HG03571 (cell line): ENCODE results near the gene SHMT2.
A peak's percentile ranks its signal among the peaks of the same experiment; 100 is the strongest.

Source experiments
- ATAC-seq: cut with Tn5 transposase; IDR thresholded peaks from one replicate; pipeline ENCODE4 v1.9.1; 2021; ENCODE audit not compliant: unreplicated experiment

SHMT2 gene

DNA sequence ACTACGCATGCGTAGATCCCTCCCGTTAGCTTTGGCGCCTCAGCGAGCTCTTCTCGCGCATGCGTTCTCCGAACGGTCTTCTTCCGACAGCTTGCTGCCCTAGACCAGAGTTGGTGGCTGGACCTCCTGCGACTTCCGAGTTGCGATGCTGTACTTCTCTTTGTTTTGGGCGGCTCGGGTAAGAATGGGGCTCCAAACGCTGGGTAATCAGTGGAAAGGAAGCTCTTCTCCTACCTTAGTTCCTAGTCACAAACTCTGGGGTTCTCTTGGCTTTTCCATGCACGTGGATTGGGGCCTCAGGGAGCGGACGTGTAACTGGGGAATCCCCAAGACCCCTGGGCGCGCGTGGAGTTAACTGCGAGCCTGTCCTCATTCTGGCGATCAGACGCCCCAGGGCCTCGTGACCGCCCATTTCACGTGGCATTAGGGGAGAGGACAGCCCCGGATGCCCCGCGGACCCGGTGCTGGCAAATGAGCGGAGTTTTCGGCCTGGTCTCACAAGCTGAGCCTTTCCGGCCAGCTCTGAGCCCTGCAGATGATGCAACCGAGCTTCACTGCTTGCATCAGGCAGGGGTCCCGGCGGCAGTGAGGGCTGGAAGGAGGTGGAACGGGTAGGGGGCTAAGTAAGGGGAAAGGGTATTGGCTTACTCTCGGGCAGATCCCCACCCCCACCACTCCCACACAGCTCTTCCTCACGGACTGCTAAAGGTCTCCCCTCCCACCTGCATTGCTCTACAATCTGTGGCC is at the start of gene SHMT2:
SHMT2 (plus strand) TSS at position 78 of the 747 bp plus-strand sequence; CDS start at position 146, 68 bp downstream.
- ATAC-seq = peak; percentile 56

DNA sequence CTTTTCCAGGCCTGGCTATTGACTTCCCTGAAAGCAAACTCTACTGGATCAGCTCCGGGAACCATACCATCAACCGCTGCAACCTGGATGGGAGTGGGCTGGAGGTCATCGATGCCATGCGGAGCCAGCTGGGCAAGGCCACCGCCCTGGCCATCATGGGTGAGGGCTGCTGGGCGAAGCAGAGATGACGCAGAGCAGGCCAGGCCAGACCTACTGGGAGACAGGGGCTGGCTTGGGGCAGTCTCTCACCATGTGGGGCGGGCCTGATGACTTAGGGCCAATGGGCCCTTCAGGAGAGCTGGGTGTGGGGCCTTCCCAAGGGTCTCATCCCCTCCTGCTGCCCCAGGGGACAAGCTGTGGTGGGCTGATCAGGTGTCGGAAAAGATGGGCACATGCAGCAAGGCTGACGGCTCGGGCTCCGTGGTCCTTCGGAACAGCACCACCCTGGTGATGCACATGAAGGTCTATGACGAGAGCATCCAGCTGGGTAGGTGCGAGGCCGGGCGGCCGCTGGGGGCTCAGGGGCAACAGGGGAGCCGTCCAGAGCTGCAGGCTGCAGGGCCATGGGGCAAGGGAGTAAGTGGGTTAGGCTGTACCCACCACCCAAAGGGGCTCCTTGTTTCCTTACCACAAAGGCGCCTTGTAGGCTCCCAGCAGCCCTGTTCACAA is 49.1 kb upstream of the SHMT2 start:
- ATAC-seq = no peak

DNA sequence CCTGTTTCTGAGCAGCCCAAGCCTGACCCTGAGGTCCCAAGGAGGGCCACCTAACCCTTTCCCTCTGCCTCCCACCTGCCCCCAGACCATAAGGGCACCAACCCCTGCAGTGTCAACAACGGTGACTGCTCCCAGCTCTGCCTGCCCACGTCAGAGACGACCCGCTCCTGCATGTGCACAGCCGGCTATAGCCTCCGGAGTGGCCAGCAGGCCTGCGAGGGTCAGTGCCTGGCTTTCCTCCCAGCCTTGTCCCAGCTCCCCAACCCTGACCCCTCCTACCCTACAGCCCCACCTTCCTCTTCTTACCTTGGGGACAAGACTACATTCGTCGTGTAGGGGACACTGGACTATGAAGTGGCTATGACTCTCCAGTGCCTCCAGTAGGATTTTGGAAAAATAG is 48.4 kb upstream of the SHMT2 start:
- no peak for ATAC-seq

DNA sequence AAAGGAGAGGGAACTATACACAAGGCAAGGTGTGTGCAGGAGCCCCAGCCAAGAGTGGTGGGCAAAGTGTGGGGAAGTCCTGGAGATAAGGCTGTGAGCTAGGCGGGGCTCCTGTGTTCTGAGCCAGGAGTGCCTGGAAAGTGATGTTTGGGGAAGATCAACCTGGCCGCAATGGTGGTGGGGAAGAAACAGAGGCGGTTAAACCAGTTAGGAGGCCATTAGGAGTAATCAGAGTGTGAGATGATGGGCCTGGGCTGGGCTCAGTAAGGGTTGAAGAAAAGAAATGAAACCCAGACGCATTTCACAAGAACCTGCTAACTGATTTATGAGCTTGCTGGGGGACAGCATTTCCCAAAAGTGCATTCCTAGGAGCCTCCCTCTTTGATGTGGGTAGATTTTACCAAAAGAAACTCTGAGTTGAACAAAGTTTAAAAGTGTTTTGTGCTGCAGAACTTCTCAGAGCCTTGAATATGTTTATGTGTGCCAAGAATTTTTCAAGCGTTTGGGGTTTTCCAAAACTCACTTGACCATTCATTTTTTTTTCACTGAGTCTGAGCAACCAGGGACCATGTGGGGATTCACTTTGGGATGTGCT is 47.9 kb upstream of the SHMT2 start:
- ATAC-seq = no peak

DNA sequence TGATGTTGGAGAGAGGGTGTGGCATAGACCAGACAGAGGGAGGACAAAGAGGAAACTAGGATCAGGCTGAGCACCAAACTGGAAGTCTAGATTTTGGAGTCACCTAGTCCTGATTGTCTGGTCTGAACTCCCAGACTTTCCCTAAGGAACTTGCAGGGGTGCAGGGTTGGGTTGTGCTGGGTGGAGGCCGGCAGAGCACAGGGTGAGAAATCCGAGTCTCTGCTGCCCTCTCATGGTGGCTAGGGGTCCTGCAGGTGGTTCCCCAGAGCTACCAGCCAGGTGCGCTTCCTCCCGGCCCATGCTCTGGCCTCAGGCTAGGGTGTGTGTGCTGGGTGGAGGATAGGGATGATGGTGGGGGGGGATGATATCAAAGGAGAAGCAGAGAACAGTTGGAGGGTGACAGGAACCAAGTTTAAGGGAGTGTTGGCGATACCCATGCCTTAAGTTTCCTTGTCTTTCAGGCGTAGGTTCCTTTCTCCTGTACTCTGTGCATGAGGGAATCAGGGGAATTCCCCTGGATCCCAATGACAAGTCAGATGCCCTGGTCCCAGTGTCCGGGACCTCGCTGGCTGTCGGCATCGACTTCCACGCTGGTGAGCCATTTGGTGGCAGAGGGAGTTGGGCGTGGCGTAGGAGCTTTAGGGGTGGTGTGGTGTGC is 46.5 kb upstream of the SHMT2 start:
- peak; percentile 84 for ATAC-seq

GRCh38 chr12:57183939-57184725 is 45.4 kb upstream of the SHMT2 start:
- ATAC-seq = no peak

DNA sequence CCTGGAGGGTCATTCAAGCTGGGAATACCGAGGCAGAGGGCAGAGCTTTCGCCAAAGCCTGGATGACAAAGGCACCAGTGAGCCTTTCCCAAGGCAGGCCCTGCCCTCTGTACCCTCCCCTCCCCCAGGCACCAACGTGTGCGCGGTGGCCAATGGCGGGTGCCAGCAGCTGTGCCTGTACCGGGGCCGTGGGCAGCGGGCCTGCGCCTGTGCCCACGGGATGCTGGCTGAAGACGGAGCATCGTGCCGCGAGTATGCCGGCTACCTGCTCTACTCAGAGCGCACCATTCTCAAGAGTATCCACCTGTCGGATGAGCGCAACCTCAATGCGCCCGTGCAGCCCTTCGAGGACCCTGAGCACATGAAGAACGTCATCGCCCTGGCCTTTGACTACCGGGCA is 44.1 kb upstream of the SHMT2 start:
- ATAC-seq = no peak

GRCh38 chr12:57185906-57186508 is 43.5 kb upstream of the SHMT2 start:
- no peak for ATAC-seq

- ATAC-seq = no peak
Measured at GRCh38 chr12:57187222-57188089, 42.1 kb upstream of the SHMT2 start.

- ATAC-seq = no peak
Measured at GRCh38 chr12:57188090-57188425, 41.5 kb upstream of the SHMT2 start.

- no peak for ATAC-seq
Measured at GRCh38 chr12:57190037-57190436, 39.5 kb upstream of the SHMT2 start.

DNA sequence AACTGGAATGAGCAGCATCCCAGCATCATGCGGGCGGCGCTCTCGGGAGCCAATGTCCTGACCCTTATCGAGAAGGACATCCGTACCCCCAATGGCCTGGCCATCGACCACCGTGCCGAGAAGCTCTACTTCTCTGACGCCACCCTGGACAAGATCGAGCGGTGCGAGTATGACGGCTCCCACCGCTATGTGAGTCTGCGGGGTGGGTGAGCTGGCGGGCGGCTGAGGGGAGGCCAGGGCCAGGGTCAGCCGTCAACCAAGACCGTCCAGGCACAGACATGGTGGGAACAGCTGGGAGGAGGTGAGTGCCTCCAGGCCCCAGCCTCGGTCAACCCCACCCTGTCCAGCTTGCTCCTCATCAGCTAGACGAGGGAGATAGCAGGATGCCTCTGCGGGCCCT is 38.7 kb upstream of the SHMT2 start:
- ATAC-seq = no peak

DNA sequence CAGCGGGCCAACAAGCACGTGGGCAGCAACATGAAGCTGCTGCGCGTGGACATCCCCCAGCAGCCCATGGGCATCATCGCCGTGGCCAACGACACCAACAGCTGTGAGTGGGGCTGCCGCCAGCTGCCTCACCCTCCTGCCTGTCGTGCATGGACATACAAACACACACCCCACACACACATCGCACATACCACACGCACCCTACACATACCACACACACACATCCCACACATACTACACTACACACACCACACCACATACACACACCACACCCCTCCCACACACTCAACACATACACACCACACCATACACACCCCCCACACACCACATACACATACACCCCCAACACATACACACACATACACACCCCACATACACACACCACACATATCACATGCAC is 38.1 kb upstream of the SHMT2 start:
- no peak for ATAC-seq

DNA sequence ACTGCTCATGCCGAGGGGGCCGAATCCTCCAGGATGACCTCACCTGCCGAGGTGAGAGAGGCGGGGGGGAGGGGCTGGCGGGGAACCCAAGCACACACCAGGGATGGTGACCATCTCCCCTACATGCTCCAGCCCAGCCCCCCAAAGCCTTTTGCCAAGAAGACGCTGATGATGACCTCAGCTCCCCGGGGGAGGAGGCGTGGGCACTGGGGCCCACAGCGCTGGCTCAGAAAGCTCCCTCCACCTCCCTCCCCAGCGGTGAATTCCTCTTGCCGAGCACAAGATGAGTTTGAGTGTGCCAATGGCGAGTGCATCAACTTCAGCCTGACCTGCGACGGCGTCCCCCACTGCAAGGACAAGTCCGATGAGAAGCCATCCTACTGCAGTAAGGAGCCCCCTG is 36.6 kb upstream of the SHMT2 start:
- ATAC-seq = no peak

- no peak for ATAC-seq
Measured at GRCh38 chr12:57193706-57194245, 35.7 kb upstream of the SHMT2 start.

DNA sequence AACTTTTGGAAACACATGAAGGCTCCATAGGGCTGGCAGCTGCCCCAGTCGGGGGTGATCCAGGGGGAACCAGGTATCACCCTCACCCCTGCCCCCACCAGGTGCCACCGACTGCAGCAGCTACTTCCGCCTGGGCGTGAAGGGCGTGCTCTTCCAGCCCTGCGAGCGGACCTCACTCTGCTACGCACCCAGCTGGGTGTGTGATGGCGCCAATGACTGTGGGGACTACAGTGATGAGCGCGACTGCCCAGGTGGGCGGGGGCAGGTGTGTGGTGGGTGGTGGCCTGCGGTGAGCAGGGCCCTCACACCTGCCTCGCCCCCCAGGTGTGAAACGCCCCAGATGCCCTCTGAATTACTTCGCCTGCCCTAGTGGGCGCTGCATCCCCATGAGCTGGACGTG is 35.3 kb upstream of the SHMT2 start:
- ATAC-seq = no peak

GRCh38 chr12:57195186-57195585 is 34.3 kb upstream of the SHMT2 start:
- no peak for ATAC-seq

DNA sequence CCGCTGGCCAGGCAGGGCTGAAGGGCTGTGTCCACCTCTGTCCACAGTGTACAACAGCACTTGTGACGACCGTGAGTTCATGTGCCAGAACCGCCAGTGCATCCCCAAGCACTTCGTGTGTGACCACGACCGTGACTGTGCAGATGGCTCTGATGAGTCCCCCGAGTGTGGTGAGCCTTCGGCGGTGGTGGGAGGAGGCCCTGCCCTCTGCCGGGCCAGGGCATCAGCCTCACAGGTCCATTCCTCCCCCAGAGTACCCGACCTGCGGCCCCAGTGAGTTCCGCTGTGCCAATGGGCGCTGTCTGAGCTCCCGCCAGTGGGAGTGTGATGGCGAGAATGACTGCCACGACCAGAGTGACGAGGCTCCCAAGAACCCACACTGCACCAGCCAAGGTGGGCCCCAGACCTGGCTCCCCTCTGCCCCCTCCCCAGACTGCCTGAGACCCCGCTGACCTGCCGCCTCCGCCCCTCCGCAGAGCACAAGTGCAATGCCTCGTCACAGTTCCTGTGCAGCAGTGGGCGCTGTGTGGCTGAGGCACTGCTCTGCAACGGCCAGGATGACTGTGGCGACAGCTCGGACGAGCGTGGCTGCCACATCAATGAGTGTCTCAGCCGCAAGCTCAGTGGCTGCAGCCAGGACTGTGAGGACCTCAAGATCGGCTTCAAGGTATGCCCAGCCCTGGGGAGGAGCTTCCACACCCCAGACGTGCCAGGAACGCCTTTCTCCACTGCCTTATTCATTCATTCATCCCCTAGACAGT is 33.7 kb upstream of the SHMT2 start:
- no peak for ATAC-seq

- no peak for ATAC-seq
Measured at GRCh38 chr12:57196439-57196838, 33.1 kb upstream of the SHMT2 start.
